ENCODE measurements around the gene PKIB.
A peak's percentile ranks its signal among the peaks of the same experiment; 100 is the strongest.
"Not testable (repeated sequence)": the region's sequence is repeated elsewhere in the genome, so short reads cannot be mapped to it uniquely, and the experiment has no call there.

The PKIB gene, protein sequence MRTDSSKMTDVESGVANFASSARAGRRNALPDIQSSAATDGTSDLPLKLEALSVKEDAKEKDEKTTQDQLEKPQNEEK

DNA sequence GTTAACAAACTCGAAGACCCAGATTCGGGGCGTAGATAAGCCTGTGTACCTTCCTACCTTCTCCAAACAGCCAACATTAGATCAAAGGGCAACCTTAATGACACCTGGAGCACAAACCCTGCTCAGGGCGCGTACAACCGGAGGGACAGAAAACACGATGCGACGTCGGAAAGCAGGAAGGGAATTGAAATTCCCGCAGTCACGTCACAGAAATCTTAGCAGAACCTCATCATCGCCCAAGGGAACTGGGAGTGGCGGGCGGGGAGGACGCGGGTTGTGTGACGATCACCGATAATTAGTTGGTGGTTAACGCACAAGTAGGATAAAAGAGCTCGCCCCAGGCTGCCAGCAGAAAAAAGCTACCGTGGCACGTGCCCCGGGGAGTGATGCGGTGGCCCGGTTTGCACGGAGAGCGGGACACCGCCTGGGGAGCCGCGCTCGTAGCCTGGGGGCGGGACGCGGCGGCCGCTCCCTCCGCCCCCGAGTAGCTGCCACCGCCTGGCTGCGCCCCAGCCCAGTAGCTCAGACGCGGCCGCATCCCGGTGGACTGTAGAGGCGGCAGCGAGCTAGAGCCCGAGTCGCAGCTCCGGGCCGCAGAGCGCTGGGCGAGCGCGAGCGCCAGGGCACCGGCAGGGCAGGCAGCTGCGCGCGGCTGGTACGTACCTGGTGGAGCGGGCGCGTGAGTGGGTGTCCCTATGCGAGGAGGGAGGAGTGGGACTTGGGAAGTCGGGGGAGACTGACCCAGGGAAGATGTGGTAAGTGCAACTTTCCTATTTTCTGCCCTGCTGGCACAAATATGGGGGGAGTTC lies at the start of gene PKIB:
Gene PKIB (plus strand): TSS at position 525 of the 809 bp plus-strand sequence. CDS start 107,390 bp downstream, outside the sequence.
- peak; percentile 67 for DNase-seq (ENCODE audit: low read depth)

DNA sequence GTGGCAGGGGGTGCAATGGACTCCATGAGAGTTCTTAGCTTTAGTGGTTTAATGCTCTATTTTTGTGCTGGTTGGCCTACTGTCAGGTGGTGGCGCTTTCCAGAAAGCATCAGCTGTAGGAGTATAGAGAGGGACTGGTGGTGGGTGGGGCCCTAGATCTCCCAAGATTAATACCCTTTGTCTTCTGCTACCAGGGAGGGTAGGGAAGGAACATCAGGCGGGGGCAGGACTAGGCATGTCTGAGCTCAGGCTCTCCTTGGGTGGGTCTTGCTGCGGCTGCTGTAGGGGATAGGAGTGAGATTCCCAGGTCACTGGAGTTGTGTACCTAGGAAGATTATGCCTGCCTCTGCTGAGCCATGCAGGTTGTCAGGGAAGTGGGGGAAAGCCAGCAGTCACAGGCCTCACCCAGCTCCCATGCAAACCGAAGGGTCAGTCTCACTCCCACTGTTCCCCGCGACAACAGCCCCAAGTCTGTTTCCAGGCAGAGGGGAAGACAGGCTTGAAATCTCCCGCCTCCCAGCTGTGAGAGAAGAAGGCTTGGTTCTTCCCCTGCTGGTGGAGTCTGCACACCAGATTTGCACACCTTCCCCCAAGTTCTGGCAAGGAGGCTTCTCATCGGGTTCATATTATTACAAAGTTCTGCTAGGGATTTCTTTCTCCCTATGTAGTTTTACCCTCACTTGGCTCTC lies 46.7 kb upstream of the PKIB start:
- DNase-seq (ENCODE audit: low read depth): no peak

DNA sequence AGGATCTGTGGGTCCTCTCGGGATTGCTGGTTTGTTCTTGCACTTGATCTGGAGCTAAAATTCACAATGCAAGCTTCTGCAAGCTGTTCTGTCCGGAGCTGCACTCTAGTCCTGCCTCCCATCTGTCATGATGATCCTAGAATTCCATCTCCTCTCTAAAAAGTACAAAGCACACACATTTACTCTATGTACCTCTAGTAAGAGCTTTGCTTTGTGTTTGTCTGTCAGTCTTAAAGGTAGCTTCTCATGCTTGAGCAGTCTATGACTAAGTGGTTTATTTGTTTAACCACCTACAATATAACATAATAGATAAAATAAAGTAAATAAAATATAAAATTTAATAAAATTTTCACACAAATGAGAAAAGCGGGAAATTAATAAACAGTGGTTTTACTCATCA lies 46.0 kb upstream of the PKIB start:
- DNase-seq (ENCODE audit: low read depth): no peak

DNA sequence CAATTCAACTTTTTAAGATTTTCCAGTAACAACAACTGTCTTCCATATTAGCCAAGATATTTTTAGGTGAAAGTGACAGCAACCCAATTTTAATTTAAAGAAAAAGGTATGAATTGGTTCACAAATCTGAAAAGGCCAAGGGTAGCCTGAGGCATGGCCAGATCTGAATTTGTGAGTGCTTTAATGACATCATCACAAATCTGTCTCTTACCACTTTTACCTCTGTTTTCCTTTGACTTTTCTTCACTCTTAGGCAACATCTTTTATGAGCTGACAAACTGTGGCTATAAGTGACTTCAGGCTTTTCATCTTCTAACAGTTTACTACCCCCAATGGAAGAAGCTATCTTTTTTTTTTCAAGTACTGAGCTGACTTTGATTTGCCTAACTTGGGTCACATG lies 44.5 kb upstream of the PKIB start:
- no peak for DNase-seq (ENCODE audit: low read depth)

DNA sequence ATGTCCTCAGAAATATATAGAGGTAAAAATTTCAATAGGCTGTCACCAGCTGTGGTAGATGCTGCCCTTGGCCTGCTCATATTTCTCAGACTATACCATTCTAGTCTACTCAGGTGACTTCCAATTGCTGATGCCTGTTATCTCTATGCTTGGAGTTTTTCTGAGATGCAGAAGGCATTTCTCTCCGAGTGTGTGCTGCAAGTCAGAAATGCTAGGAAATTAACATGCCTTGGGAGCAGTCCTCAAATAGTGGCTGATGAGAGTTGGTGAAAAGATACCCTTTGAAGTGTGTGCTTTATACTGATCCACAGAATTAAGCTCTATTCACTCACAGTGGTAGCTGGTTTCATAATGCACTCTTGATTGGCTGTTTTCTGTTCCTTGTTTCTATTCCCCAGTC lies 43.2 kb upstream of the PKIB start:
- no peak for DNase-seq (ENCODE audit: low read depth)

DNA sequence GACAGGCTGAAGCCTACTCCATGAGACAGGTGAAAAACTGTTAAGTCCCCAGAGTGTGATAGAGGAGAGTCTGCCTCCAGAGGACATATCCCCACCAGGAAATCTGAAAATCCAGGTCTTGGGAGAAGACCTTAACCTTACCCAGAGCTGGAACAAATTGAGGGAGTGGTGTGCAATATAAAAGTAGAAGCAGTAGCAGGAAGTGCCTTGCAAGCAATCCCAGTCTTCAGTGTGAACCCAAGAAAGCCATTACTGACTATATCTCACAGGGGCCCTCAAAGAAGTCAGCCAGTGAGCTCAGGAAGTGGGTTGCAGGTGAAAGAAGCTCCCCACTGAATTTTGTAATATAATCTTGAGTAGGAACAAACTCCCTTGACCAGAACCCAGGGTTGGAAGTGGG lies 41.9 kb upstream of the PKIB start:
- DNase-seq (ENCODE audit: low read depth): no peak

DNA sequence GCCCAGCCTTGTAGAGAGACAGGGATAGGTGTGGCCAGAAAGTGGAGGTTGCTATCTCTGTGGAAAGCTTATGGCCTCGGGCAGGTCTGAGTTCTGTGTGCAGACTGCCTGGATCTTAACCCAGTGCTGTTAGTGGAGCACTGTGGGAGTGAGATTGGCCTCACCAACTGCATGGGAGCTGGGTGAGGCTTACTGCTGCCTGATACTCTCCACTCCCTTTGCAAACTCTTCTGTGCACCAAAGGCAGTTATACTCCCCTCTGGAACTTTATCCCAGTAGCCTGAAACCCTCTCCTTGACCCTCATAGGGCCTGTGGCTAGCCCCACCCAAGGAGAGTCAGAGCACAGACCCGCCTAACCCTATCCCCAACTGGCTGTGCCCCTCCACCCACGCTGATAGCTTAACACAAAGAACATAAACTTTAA lies 41.4 kb upstream of the PKIB start:
- no peak for DNase-seq (ENCODE audit: low read depth)

DNA sequence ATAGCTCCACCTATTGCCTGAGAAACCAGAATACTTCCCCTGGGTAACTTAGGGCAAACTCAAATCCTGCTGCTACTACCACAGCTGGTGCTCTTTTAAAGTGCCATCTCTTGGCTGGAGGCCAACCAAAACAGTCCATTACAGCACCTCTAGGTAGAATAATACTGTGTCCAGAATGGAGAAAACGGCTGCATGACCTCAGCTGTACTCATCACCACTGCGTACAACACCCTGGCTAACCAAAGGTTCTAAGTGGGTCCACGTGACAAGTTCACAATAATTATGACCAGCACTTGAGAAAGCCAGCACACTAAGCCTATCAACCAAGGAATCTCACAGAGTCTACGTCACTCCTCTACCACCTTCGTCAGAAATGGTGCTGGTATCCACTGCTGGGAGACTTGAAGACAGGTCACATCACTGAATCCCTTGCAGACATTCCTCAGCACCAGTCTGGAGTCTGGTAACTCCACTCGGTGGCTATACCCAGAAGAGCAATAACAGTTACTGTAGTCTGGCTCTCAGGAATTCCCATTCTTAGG lies 40.9 kb upstream of the PKIB start:
- DNase-seq (ENCODE audit: low read depth): no peak

DNA sequence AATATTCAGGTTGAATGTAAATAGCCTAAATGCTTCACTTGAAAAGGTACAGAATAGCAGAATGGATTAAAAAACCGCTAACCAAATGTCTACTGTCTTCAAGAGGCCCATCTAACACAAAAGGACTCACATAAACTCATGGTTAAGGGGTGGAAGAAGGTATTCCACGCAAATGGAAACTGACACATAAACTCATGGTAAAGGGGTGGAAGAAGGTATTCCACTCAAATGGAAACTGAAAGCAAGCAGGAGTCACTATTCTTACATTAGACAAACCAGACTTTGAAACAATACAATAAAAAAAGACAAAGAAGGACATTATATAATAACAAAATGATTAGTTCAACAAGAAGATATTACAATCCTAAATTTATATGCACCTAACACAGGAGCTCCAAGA lies 38.3 kb upstream of the PKIB start:
- DNase-seq (ENCODE audit: low read depth): no peak

DNA sequence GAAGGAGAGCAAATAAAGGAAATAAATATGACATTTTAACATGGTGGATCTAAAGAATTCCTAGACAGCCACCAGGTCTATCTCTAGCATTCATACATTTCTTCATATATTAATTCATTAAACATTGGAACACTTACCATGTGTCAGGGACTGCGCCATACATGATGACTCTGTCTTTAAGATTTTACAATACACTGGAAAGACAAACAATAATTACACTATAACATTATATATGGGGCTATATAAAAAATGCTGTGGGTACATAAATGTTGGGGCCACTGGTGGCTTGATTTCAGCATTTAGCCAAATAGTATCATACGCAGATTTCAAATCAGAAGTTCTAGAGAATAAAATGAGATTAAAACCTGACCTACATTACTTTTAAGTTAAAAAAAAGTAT lies 33.3 kb upstream of the PKIB start:
- DNase-seq (ENCODE audit: low read depth): no peak

DNA sequence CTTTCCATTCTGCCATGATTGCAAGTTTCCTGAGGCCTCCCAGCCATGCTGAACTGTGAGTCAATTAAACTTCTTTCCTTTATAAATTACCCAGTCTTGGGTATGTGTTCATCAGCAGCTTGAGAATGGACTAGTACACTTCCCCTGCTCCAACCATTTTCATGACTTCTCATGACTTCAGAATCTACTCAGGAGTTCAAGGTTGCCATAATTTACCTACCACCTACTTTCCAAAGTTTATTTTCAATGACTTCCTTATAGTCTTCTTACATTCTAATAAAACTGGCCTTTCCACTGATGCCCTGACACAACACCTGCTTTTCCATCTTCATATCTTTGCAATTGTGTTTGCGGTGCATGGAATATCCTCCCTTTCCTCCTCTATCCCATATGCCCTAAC lies 31.2 kb upstream of the PKIB start:
- DNase-seq (ENCODE audit: low read depth): no peak

DNA sequence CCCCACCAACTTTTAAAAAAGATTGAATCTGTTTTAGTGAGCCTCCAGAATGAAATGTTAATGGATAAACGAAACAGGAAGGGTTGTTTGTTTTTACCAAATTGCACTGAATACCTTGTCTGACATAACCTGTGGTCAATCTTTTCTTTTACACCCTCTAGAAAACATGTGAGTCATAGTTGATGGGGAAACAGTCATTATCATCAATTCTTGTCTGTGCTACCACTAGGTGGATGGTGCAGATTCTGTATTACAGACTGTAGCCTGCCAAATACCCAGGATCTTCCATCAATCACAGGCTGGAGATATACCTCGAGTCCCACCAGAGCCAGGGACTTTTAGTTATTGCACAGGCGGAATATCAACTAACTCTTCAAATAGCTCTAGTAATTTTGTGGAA lies 29.5 kb upstream of the PKIB start:
- DNase-seq (ENCODE audit: low read depth): no peak

DNA sequence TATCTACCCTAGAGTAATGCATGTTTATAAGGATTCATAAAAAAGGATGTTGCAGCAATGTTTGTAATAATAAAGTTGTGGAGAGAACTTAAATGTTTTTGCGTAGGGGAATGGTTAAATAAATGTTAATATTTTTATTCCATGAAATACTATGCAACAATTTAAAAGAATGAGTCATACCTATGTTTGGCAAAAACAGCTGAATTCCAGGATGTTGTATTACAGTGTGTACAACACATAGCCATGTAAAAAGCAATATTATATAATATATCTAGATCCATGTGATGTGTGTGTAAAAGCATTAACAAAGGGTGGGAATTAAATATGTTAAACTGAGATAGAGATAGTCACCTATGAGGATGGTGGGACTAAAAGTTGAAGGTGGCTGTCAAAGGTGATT lies 21.1 kb upstream of the PKIB start:
- no peak for DNase-seq (ENCODE audit: low read depth)

DNA sequence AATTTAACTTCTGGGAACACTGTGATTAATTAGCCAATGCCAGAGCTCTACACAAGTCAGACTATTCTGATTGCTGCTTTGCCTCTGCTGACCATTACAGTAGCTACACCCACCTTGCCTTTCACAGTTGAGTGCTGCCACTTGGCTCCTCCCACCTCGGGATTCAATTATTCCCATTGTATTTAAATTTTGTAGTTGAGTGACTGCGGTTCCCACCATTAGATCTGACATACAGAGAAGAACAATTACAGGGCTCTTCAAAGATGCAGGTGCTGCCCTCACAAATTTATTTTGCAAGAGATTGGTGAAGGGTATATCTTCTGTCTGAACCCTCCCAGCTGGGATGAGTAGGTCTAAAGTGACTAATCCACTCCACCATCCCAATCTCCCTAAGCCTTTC lies 11.9 kb upstream of the PKIB start:
- DNase-seq (ENCODE audit: low read depth): not testable (repeated sequence)

DNA sequence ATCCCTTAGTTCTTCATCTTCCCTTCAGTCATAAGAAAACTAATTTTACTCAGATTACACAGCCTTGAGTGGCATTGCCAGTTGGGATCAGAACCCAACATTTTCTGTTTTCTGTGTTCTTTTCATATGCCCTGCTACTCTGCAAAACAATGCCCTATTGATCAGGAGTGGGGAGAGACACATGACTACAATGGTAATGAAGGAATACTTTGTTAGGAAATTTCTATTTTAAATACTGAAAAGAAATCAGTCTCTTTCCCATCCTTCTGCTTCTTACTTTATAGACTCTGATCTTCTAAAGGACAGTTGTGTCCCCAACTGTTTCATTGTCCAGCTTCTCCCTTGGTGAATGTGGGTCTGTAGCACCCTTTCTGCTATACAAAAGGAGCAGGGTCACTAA lies 5.5 kb upstream of the PKIB start:
- no peak for DNase-seq (ENCODE audit: low read depth)

DNA sequence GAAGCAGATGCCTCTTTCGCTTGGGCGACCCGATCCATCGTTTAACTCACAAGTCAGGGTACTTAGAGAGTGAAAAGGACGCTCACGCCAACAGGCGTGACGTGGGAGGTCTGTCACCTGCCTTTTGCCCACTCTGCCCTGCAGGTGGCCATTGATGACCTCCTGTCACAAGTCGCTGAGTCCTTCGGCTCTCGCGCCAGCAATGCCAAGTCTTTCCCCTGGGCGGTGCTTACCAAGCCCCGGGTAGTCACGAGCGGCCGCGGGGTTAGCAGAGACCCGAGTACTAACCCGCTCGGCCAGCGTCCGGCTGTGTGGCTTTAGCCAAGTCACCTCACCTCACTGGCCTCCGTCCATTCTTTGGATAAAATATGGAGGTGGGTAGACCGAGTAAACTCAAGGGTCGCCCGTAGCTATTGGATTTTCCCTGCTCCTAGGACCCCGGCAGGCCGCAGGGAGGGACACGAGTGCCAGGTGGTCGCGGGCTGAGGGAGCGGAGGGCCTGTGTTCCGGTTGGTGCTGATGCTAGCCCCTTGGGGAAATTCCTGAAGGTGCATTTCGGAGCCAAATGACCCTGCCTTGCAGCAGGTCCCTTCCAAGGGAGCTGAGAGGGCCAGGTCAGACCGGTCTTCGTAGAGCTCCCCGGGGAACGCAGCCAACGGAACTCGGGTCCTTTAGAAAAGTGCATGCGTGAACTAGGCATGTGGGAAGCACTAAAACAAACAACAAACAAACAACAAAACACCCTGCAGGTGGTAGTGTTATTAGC lies 668 bp downstream of the PKIB start:
- DNase-seq (ENCODE audit: low read depth): peak; percentile 4

DNA sequence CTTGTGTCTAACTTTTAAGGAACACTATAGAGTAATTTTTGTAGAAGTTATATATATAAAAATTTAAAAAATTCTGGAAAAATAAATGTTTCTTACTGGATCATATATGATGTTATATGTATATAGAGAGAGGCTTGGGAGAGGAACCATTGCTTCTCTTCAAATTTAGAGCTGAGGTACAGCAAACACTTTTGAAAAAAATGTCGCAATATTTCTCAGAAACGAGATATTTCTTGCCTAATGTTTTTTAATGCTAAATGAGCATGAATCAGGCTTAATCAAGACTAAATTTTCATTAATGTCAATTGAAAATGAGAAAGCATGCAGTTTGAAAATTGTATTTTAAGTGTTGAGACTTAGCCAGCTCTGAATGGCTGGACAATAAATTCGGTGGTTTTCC lies 2.6 kb downstream of the PKIB start:
- DNase-seq (ENCODE audit: low read depth): no peak

DNA sequence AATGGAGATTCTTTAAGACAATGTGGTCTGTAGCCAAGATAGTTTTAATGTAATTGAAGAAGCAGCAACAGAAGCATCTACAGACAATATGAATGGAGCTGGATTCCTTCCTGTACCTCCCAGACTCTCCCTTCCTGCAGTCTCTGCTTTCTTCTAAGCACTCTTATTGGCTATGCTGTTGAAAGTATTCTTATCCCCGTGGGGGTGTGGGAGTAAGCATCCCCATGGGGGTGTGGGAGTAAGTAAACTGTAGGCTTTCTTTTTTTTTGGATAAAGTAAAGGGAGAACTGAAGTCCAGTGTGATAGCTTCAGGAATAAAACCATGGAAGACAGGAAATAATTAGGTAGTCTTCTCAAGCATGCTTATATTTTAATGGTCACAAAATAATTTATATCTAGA lies 4.1 kb downstream of the PKIB start:
- DNase-seq (ENCODE audit: low read depth): no peak

DNA sequence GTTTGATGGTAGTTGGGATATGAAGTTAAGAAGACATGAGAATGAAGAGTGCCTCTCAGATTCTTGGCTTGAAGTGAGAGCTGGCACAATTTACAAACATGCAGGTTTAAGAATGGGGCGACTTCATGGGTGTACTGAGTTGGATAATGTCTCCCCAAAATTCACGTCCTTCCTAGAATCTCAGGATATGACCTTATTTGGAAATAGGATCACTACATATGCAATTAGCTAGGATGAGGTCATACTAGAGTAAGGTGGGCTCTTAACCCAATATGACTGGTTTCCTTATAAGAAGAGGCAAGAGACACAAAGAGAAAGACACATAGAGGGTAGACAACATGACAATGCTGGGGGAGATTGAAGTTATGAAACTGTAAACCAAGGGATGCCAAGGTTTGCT lies 5.2 kb downstream of the PKIB start:
- no peak for DNase-seq (ENCODE audit: low read depth)

DNA sequence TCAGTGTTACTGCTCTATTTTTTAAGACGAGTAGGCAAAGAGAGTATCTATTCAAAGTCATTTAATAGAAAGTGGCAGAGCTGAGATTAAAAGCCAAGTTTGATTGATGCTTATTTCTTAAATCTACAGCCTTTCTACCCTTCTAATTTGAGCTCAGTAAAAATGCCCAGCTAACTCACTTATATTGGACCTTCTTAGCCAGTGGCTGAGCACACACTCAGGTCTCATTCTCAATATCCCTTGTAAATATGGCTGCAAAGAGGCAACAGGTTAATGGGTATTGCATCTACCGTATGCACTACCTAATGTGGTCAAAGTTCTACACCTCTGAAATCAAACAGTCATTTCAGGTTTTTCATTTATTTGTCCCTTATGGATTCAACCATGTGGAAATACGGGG lies 6.7 kb downstream of the PKIB start:
- no peak for DNase-seq (ENCODE audit: low read depth)

DNA sequence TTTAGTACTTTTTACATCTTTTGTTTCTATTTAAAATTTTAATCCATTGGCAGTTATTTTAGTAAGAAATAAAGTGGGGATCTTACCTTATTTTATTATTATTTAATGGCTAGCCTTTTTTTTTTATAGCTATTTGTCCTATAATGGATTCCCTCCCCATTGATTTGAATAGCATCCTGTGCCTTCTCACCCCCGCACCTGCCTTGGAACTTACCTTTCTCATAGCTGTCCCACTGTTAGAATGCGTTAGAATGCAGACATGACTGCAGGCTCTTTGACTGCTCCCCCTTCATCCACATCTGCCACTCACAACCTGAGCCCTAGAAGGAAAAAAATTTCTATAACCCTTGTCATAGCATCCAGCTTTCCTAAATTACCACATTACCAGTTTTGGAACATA lies 9.1 kb downstream of the PKIB start:
- DNase-seq (ENCODE audit: low read depth): no peak

DNA sequence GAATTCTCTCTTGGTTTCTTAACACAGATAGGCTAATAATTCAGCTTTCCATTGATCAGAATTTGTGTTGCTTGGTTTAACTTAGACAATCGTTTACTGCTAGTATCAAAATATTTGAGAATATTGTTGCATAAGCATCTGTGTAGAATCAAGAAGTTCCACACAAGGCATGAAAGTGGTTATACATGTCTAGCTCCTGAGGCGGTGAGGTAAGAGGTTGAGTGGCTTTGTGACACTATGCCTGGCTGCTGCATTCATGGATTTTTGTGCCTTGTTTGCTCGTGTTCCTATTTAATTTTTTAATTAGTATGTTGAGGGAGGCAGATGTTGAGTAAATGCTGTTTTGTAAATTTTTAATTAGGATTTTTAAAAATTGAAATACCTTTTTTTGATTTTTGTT lies 10.2 kb downstream of the PKIB start:
- no peak for DNase-seq (ENCODE audit: low read depth)

DNA sequence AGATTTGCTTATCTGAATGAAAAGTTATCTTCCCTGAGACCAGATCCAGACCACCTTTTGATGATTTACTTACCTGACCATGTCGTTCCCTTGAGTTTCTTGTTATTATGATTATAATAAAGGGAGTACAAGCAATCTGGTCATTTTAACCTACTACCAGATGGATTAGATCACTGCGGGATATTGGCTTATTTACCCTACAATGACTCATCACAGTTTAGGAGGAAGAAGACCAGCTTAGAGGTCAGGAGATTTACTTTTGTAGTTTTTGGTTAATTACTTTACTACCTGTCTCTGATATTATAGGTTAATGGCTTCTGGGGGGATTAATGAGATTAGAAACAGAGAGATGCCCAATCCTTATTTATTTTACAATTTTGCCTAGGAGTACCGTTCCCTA lies 10.7 kb downstream of the PKIB start:
- DNase-seq (ENCODE audit: low read depth): no peak

All from EH (cell line).